Esophagus squamous epithelium (tissue), 5 donors: ENCODE results near the gene FXYD6. TPM values are rescaled to one million over a fixed set of nuclear protein-coding genes. Genes with fewer than 3 reads are reported as not detected.

Source experiments
- DNase-seq: peaks from one replicate; lab custom pipeline; 2025; lab: John Stamatoyannopoulos, UW
- H3K27ac ChIP-seq, 4 donors: fragments of 200-600 bp; sonication (generic); one replicate each; pipeline ENCODE4 v1.5.1; 2016 to 2019; ENCODE audit warnings: mild to moderate bottlenecking in 1 of 4
- H3K27me3 ChIP-seq, 4 donors: fragments of 200-600 bp; sonication (generic); 1 replicate in 3 of 4; 2 replicates in 1 of 4; pipeline versions ENCODE4 v1.5.1 to v1.6.0; 2017 to 2021; ENCODE audit warnings: antibody characterized with exemption in 1 of 4
- H3K36me3 ChIP-seq, 3 donors: fragments of 200-600 bp; sonication (generic); one replicate each; pipeline ENCODE4 v1.5.1; 2016 to 2019
- H3K4me1 ChIP-seq, 3 donors: fragments of 200-600 bp; sonication (generic); one replicate each; pipeline ENCODE4 v1.5.1; 2017 to 2019
- H3K4me3 ChIP-seq, 4 donors: fragments of 200-600 bp; sonication (generic); 1 replicate in 3 of 4; 2 replicates in 1 of 4; pipeline ENCODE4 v1.5.1; 2016 to 2019; ENCODE audit warnings: mild to moderate bottlenecking in 2 of 4, moderate library complexity in 1 of 4
- H3K9me3 ChIP-seq, 3 donors: fragments of 200-600 bp; sonication (generic); one replicate each; pipeline ENCODE4 v1.5.1; 2016 to 2019
- POLR2A ChIP-seq, 4 donors: fragments of 450-650 bp; IDR thresholded peaks; one replicate each; pipeline ENCODE4 v1.6.1; 2017; ENCODE audit warnings: antibody characterized with exemption in 4 of 4, mild to moderate bottlenecking in 4 of 4, moderate library complexity in 3 of 4
- WGBS, 2 donors: methylation state at CpG; one replicate each; pipeline ENCODE4 v1.1.5; 2018; 5-methylcytosine and 5-hydroxymethylcytosine counted together
- intact Hi-C: fragments of 100-400 bp; cut with DNase I; formaldehyde crosslinking; loops from one replicate; pipeline ENCODE4 v1.15.0; 2022
- total RNA-seq, 4 donors: library from RNA; depleted of rRNA; stranded (reverse); fragments of >200 nt; gene quantifications; one replicate each; pipeline ENCODE4 v1.1.0, GENCODE V29; 2016
- TF ChIP-seq, protein P1 (sequence below), 6 experiments: fragments of 450-650 bp in 4 of 6; fragments of 200-600 bp in 2 of 6; sonication (generic) in 2 of 6; IDR thresholded peaks; one replicate each; pipeline ENCODE4 v1.5.1; 2016 to 2019; ENCODE audit warnings: antibody characterized with exemption in 6 of 6, mild to moderate bottlenecking in 4 of 6, moderate library complexity in 4 of 6
- donor health status: DM: yes; HTN: yes; CAD: no.

Gene FXYD6
- total RNA-seq, 4 donors from 2014 or later, result 0.61 to 27.7 (median 2.1) TPM

DNA sequence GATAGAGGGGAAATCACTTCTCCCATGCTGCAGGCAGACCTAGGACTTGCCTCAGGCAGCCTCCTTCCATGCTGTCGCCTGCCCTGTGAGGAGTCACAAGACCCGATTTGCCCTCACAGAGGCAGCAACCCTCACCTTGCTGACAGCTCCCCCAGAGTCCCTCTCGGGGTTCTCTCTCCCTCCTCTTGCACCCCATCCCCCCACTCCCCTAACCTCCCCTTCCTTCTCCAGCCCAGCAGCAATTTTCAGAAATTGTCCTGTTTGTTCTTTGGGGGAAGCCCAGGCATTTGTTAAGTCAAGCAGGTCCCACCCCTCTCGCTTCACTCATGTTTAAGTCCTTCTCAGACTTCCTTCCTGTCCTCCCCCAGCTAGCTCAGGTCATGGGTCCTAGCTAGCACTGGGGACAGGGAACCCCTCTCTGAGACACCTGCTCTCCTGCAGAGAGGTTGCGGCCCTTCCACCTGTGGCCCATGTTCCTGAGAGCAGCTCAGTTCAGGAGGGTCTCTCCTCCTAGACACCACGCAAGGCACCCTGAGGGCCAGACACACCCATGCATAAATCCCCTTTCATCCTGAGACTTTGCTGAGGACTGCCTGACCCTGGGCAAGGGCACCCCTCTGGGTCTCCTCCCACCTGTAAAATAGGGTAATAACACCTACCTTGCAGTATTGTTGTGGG lies 45.6 kb downstream of the FXYD6 start:
- H3K36me3 ChIP-seq, result no peaks in the 10 kb centered on the region
- H3K27ac ChIP-seq, result no peak overlapping the region
- TF ChIP-seq, protein P1, sequence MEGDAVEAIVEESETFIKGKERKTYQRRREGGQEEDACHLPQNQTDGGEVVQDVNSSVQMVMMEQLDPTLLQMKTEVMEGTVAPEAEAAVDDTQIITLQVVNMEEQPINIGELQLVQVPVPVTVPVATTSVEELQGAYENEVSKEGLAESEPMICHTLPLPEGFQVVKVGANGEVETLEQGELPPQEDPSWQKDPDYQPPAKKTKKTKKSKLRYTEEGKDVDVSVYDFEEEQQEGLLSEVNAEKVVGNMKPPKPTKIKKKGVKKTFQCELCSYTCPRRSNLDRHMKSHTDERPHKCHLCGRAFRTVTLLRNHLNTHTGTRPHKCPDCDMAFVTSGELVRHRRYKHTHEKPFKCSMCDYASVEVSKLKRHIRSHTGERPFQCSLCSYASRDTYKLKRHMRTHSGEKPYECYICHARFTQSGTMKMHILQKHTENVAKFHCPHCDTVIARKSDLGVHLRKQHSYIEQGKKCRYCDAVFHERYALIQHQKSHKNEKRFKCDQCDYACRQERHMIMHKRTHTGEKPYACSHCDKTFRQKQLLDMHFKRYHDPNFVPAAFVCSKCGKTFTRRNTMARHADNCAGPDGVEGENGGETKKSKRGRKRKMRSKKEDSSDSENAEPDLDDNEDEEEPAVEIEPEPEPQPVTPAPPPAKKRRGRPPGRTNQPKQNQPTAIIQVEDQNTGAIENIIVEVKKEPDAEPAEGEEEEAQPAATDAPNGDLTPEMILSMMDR (IDR thresholded peaks at IDR 0.05), result no peak
- no peak for TF ChIP-seq POLR2A (IDR thresholded peaks at IDR 0.05)
- no peak overlapping the region for H3K4me3 ChIP-seq
- 48 to 49% methylated on average over 5 of the region's 6 CpGs for WGBS, 2 donors
- no peak for DNase-seq
- intact Hi-C loops, result no loop called here
- H3K27me3 ChIP-seq, result peaks cover 0 to 61% (median 0%) of the 10 kb centered on the region in 4 donors
- H3K9me3 ChIP-seq, result no peaks in the 10 kb centered on the region
- peaks cover 8 to 48% (median 25%) of the 10 kb centered on the region in 3 donors for H3K4me1 ChIP-seq

DNA sequence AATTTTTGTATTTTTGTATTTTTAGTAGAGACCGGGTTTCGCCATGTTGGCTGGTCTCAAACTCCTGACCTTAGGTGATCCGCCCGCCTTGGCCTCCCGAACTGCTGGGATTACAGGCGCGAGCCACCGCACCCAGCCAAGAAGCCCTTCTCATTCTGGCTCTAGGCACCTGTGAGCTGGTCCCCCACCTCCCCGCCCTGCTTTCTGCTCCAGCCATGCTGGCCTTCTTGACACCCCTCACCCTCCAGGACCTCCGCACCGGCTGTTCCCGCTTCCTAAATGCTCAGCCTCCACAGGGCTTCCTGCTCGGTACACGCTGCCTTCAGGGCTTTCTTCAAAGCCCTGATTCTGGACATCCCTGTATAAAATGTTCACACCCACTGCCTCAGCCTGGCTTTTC lies 46.4 kb downstream of the FXYD6 start:
- Histone ChIP-seq H3K4me3 (no peak overlapping the region), H3K4me1 (peaks cover 8 to 55% (median 29%) of the 10 kb centered on the region in 3 donors), H3K9me3 (no peaks in the 10 kb centered on the region), H3K27ac (no peak overlapping the region), H3K36me3 (no peaks in the 10 kb centered on the region), H3K27me3 (peaks cover 0 to 67% (median 0%) of the 10 kb centered on the region in 4 donors)
- DNase-seq, result no peak
- no peak for TF ChIP-seq POLR2A (IDR thresholded peaks at IDR 0.05)
- TF ChIP-seq, protein P1 (IDR thresholded peaks at IDR 0.05), result no peak
- intact Hi-C loops, result no loop called here
- WGBS, 2 donors, result 75 to 79% methylated on average over 8 to 13 of the region's 14 CpGs

DNA sequence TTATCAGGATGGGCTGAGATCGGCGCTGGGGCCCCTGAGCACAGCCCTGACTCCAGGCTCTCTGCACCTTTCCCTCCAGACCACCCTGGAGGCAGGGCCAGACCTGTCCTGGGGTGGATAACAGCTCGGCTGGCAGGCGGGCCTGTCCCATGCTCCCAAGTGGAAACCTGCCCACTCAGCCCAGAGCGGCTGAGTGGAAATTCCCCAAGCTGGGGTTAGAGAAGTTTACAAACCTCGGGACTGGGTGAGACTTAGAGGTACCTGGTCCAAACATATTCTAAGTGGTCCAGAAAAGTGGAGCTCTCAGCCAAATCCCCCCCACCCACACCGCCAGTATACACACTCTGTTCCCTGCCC lies 47.1 kb downstream of the FXYD6 start:
- no peak for DNase-seq

DNA sequence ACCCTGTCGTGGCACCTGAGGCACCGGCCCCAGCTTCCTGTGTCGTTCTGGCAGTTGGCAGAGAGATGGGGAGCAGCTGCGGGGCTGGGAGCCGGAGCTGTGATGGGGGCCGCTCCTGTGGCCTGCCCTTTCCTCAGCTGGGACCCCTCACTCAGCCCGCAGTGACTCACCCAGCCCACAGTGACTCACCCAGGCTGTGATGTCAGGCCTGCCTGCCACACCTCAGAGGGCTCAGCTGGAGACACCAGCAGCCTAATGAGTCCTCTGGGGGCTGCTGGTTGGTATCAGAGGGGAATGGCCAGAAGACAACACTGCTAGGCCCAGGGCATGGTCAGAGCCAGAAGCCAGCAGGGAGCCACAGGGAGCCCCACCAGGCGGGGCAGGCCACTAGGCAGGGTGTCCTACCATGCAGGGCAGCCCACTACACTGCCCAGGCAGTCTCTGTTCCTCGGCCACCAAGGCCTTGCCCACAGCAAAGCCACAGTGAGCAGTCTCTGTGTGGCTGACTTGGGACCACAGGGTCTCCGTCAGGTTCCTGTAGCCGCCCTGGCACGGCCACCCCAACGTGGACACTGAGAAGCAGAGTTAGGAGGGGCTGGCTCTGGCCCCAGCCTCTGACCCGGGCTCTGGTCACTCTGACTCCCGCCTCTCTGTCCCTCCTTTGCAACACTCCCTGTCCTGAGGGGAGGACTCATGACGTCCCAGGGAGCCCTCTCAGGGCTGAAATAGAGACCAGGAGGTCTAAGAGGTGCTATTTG lies 47.7 kb downstream of the FXYD6 start:
- H3K27me3 ChIP-seq, result peaks cover 0 to 63% (median 0%) of the 10 kb centered on the region in 4 donors
- H3K9me3 ChIP-seq, result no peaks in the 10 kb centered on the region
- intact Hi-C loops, result no loop called here
- peak overlapping the region; percentile 6 to 79 (median 46) for H3K27ac ChIP-seq
- TF ChIP-seq POLR2A (IDR thresholded peaks at IDR 0.05), result no peak
- TF ChIP-seq, protein P1 (IDR thresholded peaks at IDR 0.05), result no peak
- WGBS, 2 donors, result 40 to 50% methylated on average over 1 to 5 of the region's 16 CpGs
- no peak overlapping the region for H3K4me3 ChIP-seq
- DNase-seq, result no peak
- H3K36me3 ChIP-seq, result no peaks in the 10 kb centered on the region
- H3K4me1 ChIP-seq, result peaks cover 8 to 65% (median 39%) of the 10 kb centered on the region in 3 donors

More for the DNA sequence above, 47.1 kb downstream of the FXYD6 start:
- H3K4me3 ChIP-seq, result no peak overlapping the region
- peak overlapping the region; percentile 6 to 79 (median 46) for H3K27ac ChIP-seq
- intact Hi-C loops, result no loop called here
- peaks cover 8 to 62% (median 36%) of the 10 kb centered on the region in 3 donors for H3K4me1 ChIP-seq
- 50% methylated on average over 2 of the region's 7 CpGs; no CpG with 5 or more reads in 1 of the 2 donors for WGBS, 2 donors
- H3K36me3 ChIP-seq, result no peaks in the 10 kb centered on the region
- TF ChIP-seq POLR2A (IDR thresholded peaks at IDR 0.05), result no peak
- TF ChIP-seq, protein P1 (IDR thresholded peaks at IDR 0.05), result no peak
- H3K9me3 ChIP-seq, result no peaks in the 10 kb centered on the region
- peaks cover 0 to 63% (median 0%) of the 10 kb centered on the region in 4 donors for H3K27me3 ChIP-seq
